ENCODE results near the gene MECP2.

MECP2 gene

DNA sequence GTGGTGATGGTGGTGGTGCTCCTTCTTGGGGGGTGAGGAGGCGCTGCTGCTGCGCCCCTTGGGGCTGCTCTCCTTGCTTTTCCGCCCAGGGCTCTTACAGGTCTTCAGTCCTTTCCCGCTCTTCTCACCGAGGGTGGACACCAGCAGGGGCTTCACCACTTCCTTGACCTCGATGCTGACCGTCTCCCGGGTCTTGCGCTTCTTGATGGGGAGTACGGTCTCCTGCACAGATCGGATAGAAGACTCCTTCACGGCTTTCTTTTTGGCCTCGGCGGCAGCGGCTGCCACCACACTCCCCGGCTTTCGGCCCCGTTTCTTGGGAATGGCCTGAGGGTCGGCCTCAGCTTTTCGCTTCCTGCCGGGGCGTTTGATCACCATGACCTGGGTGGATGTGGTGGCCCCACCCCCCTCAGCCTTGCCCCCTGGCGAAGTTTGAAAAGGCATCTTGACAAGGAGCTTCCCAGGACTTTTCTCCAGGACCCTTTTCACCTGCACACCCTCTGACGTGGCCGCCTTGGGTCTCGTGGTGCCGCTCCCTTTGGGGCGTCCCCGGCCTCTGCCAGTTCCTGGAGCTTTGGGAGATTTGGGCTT, 66.7 kb downstream of the MECP2 start:
- no peak for DNase-seq

DNA sequence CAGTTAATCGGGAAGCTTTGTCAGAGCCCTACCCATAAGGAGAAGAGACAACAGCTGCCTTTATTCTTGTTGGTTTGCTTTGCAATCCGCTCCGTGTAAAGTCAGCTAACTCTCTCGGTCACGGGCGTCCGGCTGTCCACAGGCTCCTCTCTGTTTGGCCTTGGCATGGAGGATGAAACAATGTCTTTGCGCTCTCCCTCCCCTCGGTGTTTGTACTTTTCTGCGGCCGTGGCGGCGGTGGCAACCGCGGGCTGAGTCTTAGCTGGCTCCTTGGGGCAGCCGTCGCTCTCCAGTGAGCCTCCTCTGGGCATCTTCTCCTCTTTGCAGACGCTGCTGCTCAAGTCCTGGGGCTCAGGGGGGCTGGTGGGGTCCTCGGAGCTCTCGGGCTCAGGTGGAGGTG, 67.3 kb downstream of the MECP2 start:
- no peak for DNase-seq

DNA sequence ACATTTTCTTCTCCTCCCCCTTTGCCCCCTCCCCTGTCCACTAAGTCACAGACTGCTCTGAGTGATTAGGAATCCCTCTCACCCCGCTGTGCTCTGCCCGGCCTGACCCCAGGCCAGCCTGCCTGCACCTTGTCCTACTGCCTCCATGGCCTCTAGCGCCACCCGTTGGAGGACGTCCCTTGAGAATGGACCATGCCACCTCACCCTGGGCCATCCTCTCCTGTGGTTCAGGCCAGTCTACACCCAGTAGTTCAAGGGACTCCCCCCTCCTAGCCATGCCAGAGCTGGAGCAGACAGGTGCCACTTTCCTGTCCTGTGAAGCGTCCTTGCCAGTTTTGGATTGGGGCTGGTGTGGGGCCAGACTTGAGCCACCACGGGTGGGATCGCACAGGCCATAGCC, 68.1 kb downstream of the MECP2 start:
- no peak for DNase-seq

DNA sequence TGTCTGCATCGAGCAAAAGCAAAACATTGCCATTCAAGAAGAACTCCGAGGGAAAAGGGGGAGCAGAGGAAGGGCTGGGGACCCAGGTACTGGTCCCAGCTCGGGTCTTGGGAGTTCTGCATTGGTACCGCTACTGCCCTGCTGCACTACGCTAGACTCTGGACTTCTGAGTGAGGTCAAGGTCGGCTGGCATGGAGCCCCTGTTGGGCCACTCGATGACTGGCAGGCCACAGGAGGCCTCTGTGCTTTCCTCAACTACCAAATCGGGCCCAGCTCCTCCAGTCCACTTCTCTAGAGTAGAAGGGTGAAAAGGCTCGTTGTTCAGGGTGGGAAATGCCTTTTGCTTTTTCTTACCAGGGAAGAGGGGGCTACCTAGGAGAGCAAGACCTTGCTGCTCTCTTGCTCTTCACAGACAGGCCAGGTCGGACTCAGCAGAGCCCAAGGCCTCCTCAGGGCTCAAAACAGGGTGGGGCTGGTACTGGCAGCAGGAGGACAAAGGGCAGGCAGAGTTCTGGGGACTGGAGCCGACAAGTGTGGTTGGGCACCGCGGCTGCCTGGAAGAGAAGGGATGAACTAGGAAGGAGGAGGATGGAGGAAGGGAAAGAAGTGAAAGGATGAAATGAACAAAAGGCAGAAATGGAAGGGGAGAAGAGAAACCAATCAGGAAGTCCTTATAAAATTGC, 68.9 kb downstream of the MECP2 start:
- DNase-seq = no peak

DNA sequence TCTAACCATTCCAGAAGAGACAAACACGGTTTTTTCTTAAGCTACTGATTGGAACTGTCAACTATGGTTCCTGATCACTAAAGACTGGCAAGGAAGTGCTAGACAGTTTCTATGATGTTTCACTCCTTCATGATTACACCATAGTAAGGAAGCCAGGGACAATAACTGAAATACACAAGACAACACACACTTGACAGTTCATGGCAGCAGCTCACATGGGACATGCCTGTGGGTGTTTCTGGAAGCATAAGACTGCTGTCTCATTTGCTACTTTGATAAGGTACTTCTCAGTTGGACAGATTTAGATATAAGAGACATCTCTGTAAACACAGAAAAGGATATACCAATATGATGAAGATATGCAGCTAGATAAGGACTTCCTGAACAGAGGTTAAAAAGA, 69.5 kb downstream of the MECP2 start:
- no peak for DNase-seq

DNA sequence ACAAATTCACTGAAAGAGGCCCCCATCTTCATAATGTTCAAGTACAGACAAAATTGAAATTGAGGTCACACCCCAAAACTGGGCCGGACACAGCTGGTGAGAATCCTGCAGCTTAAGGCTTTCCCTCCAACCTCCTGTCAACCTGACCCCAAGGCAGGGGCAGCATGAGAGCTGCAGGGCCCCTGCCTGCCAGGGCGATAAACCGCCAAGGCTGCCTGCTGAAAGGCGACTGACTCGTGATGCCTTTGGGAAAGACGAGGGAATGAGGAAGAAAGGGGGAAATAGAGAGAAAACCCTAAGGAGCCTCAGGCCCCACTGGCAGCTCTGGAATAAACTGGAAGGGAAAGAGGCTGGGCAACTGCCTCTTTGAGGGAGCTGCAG, 70.5 kb downstream of the MECP2 start:
- DNase-seq = no peak

DNA sequence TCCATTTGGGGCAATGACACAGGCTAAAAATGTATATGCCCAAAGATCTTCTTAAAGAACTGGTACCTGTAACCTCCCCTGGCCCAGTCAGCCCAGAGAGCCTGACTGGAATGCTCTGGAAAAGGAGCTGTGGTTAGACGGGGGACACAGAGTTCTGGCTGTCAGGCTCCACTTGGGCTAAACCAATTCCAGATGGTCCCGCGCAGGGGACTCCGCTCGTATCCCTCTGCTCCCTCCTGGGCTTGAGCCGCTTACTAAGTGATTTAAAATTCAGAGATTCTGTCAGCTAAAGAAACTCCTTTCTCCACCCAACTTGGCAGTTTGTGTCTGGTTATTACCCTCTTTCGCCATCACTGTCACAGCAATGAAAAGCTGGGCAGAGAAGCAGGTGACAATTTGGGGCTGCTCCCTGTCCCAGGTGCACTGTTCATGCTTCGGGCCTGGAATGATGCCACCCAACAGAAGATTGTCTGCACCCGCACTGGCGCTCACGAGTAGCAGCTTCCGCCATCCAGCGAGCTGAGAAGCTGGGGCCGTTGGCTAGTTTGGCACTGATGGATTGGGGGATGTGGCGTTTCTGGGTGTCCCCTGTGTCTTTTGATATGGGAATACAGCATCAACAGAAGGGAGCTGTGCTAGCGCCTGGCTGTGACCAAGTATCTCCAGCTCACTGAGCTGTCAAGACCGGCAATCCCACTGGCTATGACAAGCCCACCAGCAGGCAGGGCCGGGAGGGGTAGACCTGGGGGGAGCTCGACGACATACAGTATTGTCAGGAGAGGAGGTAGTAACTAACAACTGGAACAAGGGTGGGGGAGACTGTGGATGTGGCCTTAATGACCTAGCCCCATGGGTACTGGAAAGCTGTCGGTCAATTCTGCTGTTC, 71.1 kb downstream of the MECP2 start:
- no peak for DNase-seq

DNA sequence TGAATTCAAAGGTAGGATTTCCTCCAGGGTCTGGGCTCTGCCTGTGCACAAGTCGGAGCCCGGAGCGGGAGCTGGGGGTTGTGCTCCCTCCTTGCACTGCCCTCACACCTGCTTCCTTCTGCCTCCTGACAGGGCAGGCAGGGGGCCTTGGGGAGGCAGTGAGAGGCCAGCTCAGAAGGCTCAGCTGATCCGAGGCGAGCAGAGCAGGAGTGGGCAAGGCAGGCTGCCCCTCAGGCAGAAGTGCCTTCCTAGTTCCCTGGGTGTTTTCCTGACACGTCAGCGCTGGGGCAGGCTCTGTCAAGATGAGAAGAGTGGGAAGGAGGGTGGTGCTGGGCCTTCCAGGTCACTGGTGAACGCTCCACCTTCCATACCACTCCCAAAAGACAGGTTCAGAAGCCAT, 72.3 kb downstream of the MECP2 start:
- DNase-seq = no peak

DNA sequence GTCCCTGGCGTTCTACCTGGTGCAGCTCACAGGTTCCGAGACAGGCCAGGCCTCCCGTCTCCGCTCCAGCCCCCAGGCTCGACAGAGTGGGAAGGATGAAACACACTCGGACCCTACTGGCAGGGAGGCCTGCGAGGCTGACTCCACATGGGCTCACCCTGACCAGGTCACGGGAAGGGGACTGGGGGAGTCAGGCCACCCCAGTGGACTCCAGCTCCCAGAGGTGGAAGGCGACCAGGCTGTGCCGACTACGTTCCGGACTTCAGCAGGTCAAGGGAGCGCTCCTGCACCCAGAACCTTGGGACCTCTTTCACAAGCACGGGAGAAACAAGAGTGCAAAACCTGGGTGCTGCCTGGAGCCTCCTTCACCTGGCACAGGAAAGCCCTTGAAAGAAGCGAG, 73.2 kb downstream of the MECP2 start:
- no peak for DNase-seq

DNA sequence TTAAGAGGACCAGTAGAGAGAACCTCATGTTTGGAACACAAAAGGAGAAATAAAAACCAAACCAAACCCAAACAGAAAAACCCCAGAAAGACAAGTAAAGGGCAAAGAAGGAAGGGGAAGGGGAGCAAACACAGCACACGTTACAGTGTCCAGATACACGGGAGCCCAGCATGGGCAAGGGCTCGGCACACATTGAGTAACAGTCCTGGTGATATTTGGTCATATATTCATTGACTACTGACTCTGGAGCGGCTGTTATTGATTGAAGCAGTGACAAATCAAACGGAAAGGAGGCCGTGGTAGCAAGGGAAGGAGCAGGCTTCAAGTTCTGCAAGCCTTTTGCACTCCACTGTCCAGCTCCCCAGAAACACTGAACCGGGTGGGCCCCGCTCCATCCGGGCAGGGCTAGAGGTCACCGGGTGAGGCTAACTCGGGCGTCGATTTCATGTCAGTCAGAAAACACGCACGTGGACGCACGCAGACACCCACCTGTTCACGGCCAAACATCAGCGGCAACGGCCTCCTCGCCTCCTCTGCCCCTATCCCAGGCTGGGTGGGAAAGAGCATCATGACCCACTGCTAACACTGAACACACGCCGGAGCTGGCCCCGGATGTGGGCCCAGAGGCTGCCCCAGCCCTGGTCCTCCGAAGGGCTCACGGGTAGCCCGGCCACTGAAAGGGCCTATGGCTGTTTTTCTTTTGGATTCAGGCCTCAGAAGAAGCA, 74.1 kb downstream of the MECP2 start:
- DNase-seq = no peak

DNA sequence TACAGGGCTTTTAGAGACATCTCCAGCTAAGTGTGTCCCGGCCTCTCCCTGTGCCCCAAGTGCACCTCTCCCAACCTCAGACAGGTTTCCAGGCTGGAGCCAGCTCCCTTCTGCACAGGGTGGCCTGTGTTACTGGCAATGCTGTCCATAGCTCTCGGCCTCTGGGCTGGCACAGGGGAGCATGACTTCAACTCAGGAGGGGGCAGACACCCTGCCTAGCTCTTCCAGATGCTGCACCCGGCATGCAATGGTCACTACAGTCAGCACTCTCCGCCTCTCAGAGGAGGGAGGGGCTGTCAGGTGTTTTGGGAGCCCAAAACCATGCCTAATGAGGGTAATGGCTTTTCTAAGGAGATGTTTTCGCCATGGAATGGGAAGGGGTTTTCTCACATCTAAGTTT, 75.4 kb downstream of the MECP2 start:
- no peak for DNase-seq

DNA sequence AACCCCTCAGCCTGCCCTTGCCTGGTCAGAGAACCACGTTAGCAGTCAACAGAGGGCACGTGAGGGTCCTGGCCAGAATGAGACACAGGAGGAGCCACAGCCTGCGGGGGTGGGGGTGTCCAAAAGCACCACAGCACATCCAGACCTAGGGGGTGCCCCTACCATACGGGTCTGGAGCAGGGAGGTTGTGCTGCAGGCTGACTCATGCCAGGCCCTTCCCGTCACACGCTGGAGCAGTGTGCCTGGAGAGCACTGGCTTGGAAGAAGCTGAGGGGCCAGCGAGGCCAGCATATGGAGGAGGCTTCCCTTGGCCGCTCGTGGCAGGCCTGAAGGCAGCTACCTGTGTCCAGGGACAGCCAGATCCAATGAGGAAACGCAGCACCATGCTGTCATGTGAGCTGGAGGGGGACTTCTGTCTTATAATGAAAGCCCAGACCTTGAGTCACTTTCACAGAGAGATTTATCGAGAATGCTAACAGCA, 76.3 kb downstream of the MECP2 start:
- no peak for DNase-seq

DNA sequence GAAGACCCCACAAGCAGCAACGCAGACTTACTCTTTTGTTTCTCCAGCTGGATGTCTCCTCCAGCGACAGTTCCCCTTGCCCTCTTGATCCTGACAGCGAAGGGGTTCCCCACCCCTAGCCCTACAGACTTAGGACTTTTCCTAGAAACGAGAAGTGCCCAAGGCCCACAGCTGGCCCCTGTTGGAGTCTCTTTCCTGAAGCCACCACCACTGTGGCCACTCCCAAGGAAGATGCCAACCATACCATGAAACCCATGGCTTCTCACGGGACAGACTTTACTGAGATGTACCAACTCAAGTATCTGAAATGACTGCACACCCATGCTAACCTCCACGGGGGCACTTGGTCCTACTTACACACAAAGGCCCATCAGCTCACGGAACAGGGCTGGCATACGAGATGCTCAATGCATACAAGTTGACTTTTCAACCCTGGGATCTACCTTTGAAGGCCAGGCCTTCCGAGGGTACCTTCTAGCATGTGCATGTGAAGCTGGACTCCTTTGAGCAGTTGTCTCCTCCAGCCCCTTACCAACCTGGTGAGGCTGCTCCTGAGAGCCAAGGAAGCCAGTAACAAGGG, 76.9 kb downstream of the MECP2 start:
- no peak for DNase-seq

DNA sequence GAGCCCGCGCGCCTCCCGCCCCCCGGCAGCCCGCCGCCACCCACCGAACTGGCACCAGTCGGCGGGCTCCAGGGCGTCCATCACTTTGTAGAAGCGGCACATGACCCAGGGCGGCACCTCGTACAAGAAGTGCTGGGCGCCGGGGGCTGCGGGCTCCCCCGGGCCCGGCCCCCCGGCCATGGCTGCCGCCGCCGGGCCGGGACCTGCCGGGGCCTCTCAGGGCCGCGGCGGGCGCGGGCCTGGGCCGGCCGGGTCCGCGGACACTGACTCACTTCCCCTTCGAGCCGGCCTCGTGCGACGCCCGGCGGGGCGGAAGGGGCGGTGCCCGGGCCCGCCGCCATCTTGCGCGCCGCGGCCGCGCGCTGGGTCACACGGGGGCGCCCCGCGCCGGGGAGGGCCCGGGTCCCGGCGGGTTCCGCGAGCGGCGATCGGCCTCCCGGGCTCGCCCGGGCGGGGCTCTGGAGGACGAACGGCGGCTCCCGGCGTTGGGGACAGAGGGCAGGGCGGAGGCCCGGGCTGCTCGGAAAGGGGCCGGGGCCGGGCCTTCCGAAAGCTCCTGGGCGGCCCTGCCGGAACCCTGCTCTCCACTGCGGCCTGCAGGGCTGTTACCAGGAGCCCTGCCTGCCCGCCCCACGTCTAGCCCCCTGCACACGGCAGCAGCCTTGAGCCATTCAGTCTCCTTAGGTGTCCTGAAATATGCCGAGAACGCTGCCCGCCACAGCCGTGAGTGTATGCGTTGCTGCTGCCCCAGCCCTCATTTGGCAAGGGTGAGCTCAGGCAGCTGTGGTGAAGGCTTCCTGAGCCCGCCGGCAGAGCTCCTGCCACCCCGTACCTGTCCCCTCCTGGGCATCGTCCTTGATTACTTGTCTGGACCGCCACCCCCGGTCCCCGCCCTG, 77.6 kb downstream of the MECP2 start, which contains the start of gene IRAK1:
IRAK1 (minus strand) TSS at position 270 of the 896 bp plus-strand sequence; CDS start at position 180, 90 bp downstream.
- DNase-seq = peak; percentile 35

DNA sequence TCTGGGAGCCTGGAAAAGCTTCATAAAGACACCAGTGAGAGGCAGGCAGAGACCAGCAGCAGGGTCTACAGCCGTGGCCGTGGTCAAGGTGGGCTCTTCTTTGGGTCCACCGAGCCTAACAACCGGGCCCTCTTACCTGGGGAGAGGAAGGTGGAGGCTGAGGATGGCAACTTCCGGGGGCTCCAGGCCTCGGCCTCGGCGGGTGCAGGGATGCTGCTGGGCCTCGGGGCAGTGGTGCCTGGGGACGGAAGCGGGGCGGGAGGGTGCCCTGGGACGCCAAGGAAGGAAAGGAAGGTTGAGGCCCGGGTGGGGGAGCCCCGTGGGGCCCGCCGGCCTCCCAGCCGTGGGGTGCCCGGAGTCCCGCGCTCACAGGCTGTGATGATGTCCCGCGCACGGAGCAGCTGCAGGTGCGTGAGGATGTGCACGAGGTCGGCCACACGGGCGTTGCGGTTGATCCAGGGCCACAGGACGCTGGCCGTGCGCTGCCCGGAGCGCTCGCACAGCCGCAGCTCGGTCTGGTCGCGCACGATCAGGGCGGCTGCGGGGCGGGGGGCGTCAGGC, 78.4 kb downstream of the MECP2 start:
- DNase-seq = no peak

DNA sequence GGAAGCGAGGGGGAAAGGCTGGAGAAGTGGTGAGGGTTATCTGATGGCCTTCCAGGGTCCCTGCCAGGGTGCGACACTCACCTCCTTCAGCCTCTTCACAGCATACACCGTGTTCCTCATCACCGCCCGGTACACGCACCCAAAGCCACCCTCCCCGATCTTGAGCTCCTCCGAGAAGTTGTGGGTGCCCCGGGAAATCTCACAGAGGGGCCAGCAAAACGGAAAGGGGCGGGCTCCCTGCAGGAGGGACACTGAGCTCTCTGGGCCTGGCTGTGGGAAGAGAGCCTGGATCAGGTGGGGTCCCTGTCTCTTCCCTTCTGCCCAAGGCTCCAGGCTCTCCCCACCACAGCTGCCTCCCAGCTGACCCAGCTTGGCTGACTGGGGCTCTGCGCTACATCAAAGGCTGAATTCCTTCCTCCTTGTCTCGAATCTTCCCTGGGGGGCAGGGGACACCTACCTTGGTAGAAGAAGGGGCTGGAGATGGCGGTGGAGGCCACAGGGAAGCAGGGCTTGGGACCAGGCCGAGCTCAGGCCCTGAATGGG, 78.9 kb downstream of the MECP2 start:
- DNase-seq = no peak

DNA sequence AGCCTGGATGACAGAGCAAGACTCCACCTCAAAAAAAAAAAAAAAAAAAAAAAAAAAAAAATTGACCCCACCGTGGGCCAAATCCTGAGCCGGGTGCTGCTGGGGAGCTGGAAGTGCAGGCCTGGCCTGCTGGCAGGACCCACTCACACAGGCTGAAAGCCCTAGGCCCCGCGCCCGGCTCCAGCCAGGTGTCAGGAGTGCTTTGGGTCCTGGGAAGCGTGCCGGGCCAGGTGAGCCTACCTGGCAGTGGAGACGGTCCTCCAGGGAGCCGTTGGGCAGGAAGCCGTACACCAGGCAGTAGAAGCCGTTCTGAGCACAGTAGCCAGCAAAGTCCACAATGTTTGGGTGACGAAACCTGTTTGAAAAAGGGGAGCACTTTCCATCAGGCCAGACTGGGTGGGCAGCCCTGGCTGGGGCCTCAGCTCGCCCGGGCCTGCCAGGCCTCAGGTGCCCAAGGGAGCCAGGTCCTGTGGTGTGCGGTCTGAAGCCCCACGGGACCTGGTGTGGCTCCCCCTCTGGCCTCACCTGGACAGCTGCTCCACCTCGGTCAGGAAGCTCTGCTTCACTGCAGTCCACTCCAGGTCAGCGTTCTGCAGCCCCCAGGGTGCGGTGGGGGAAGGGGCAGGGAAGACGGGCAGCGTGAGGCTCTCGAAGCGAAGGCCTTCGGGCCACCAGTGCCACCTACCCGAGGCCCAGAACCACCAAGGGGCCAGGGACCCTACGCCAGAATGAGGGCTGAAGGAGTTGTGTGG, 79.6 kb downstream of the MECP2 start:
- DNase-seq = no peak

DNA sequence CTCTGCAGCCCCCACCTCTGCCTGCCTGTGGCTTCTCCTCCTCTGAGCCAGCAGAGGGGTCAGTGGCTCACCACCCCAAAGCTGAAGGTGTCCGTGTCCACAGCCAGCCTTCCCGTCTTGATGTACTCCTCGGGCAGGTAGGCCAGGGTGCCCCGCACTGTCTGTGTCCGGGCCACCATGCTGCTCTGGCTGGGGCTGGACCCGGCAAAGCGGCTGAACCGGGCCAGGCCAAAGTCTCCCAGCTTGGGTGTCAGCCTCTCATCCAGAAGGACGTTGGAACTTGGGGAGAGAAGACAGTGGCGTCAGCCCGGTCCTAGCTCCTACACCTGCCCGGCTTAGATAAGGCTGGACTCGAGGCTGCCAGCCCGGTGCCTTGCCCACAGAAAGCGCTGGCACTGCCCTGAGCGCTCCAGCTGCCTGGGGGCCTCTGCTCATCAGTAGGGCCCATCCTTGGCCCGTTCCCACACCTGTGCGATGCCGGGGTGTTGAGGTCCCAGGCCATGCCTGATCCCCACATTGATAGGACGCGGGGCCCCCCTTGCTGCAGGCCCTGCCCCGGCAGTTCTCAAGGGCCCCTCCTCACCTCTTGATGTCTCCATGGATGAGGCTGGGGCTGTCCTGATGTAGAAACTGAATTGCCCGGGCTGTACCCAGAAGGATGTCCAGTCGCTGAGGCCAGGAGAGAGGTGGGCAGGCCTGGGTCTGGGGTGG, 81.0 kb downstream of the MECP2 start:
- no peak for DNase-seq

DNA sequence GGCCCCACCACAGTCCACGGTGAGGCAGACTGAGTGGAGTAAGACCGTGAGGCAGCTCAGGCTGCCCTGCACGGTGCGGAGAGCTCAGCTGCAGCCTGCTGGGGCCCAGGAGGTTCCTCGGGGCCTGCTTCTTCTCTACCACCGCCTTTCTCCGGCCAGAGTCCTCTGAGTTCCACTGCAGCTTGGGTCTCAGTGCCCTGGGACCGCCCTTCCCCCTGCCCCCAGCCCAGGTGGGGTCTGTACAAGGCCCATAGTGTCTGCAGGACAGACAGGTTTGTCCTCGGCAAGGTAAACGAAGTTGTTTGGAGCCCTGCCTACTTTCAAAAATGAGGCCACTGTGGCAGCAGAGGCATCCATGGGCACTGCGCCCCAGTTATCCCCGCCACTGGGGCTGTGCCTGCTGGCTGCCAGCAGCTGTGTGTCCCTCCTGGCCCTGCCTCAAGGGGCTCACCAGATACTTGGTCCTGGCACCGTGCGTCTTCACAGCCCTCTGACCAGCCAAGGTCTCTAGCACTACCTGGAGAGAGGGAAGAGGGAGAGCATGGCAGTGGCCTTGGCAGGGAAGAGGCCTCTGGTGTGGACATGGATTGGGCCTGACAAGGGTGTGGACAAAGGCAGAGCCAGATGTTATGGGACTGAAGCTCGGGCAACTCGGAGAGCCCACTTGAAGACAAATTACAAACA, 81.8 kb downstream of the MECP2 start:
- no peak for DNase-seq

Measured in GOT3 (cell line).